Hepatic stellate cell (primary cell): ENCODE data around the gene IL12RB1.
"Not testable (repeated sequence)": the region's sequence is repeated elsewhere in the genome, so short reads cannot be mapped to it uniquely, and the experiment has no call there.

Source experiments
- DNase-seq: peaks from one replicate; pipeline ENCODE4 v3.0.0; 2011; ENCODE audit warnings: low spot score

IL12RB1 gene

GRCh38 chr19:18046059-18046718 is 40.5 kb downstream of the IL12RB1 start:
- DNase-seq: peak; percentile 57

GRCh38 chr19:18045307-18046050 is 41.3 kb downstream of the IL12RB1 start:
- no peak for DNase-seq

- DNase-seq: peak; percentile 81
These were observed 41.9 kb downstream of the IL12RB1 start for GRCh38 chr19:18044825-18045304.

- DNase-seq: no peak
These were observed 43.1 kb downstream of the IL12RB1 start for GRCh38 chr19:18043676-18044075.

GRCh38 chr19:18041054-18041453 is 45.7 kb downstream of the IL12RB1 start:
- no peak for DNase-seq

GRCh38 chr19:18032102-18032501 is 54.6 kb downstream of the IL12RB1 start:
- DNase-seq: not testable (repeated sequence)

GRCh38 chr19:18031401-18031800 is 55.3 kb downstream of the IL12RB1 start:
- not testable (repeated sequence) for DNase-seq

GRCh38 chr19:18029617-18030338 is 57.0 kb downstream of the IL12RB1 start:
- no peak for DNase-seq

GRCh38 chr19:18027151-18027550 is 59.6 kb downstream of the IL12RB1 start:
- DNase-seq: no peak

- DNase-seq: no peak
These were observed 63.0 kb downstream of the IL12RB1 start for GRCh38 chr19:18023622-18024251.

- DNase-seq: peak; percentile 90
These were observed 65.5 kb downstream of the IL12RB1 start for GRCh38 chr19:18021121-18021755.

- peak; percentile 86 for DNase-seq
These were observed 66.3 kb downstream of the IL12RB1 start for GRCh38 chr19:18020212-18021085.

- no peak for DNase-seq
These were observed 69.3 kb downstream of the IL12RB1 start for GRCh38 chr19:18017275-18018083.

GRCh38 chr19:18016209-18016910 is 70.4 kb downstream of the IL12RB1 start:
- DNase-seq: no peak

- DNase-seq: no peak
These were observed 72.5 kb downstream of the IL12RB1 start for GRCh38 chr19:18014197-18014596.

- DNase-seq: no peak
These were observed 73.3 kb downstream of the IL12RB1 start for GRCh38 chr19:18013210-18014111.

GRCh38 chr19:18010149-18010548 is 76.6 kb downstream of the IL12RB1 start:
- no peak for DNase-seq

GRCh38 chr19:18009412-18010066 is 77.2 kb downstream of the IL12RB1 start:
- no peak for DNase-seq
